HL-60 (cell line): ENCODE results near the gene EHBP1L1.

Experiments used
- CTCF ChIP-seq: IDR thresholded peaks from one replicate; pipeline ENCODE4 v1.5.1; 2011; ENCODE audit warnings: low read length, control low read depth, inconsistent platforms; ENCODE audit not compliant: insufficient read depth
- POLR2AphosphoS5 ChIP-seq: IDR thresholded peaks from 2 replicates; pipeline ENCODE4 v1.6.1; 2012; ENCODE audit warnings: low read depth

GRCh38 chr11:65607614-65608426 lies 32.0 kb downstream of the EHBP1L1 start:
- no peak for TF ChIP-seq CTCF
- no peak for TF ChIP-seq POLR2AphosphoS5
